Esophagus muscularis mucosa (tissue), 4 donors: Measurements from ENCODE around the gene PNMT. TPM values are rescaled to one million over a fixed set of nuclear protein-coding genes. Genes with fewer than 3 reads are reported as not detected.

ENCODE experiments used
- DNase-seq: peaks from one replicate; pipeline ENCODE4 v3.0.0-alpha.2; 2017; ENCODE audit errors: extremely low spot score
- H3K27ac ChIP-seq, 4 donors: fragments of 200-600 bp; sonication (generic); replicated peaks in 1 of 4; 1 replicate in 3 of 4; 2 replicates in 1 of 4; pipeline ENCODE4 v1.5.1; 2016 to 2019; ENCODE audit warnings: mild to moderate bottlenecking in 1 of 4
- H3K27me3 ChIP-seq, 4 donors: fragments of 200-600 bp; sonication (generic); one replicate each; pipeline versions ENCODE4 v1.5.1 to v1.6.0; 2016 to 2019
- H3K36me3 ChIP-seq, 4 donors: fragments of 200-600 bp; sonication (generic); one replicate each; pipeline ENCODE4 v1.5.1; 2016 to 2019
- H3K4me1 ChIP-seq, 4 donors: fragments of 200-600 bp; sonication (generic); one replicate each; pipeline ENCODE4 v1.5.1; 2016 to 2019
- H3K4me3 ChIP-seq, 4 donors: fragments of 200-600 bp; sonication (generic); 1 replicate in 2 of 4; 2 replicates in 2 of 4; pipeline ENCODE4 v1.5.1; 2016 to 2019; ENCODE audit warnings: mild to moderate bottlenecking in 4 of 4, moderate library complexity in 1 of 4
- H3K9me3 ChIP-seq, 4 donors: fragments of 200-600 bp; sonication (generic); 1 replicate in 3 of 4; 2 replicates in 1 of 4; pipeline ENCODE4 v1.5.1; 2016 to 2019
- CTCF ChIP-seq, 3 experiments: fragments of 200-600 bp in 2 of 3; fragments of 450-650 bp in 1 of 3; sonication (generic) in 2 of 3; IDR thresholded peaks; one replicate each; pipeline ENCODE4 v1.5.1; 2017 to 2019; ENCODE audit warnings: antibody characterized with exemption in 3 of 3, mild to moderate bottlenecking in 2 of 3, moderate library complexity in 1 of 3
- EP300 ChIP-seq: sonication (generic); formaldehyde crosslinking; IDR thresholded peaks from one replicate; pipeline ENCODE4 v1.6.1; 2017; ENCODE audit warnings: antibody characterized with exemption
- POLR2A ChIP-seq: fragments of 450-650 bp; IDR thresholded peaks from one replicate; pipeline ENCODE4 v1.6.1; 2017; ENCODE audit warnings: antibody characterized with exemption, moderate library complexity, mild to moderate bottlenecking, low read depth
- POLR2AphosphoS5 ChIP-seq, 2 donors: sonication (generic); formaldehyde crosslinking; IDR thresholded peaks; one replicate each; pipeline ENCODE4 v1.6.1; 2017; ENCODE audit warnings: antibody characterized with exemption in 2 of 2
- WGBS: methylation state at CpG from one replicate; pipeline ENCODE4 v1.1.5; 2018; 5-methylcytosine and 5-hydroxymethylcytosine counted together
- intact Hi-C: fragments of 100-400 bp; cut with DNase I; formaldehyde crosslinking; loops from one replicate; pipeline ENCODE4 v1.15.1; 2023
- total RNA-seq, 4 donors: library from RNA; depleted of rRNA; stranded (reverse); fragments of >200 nt; gene quantifications; one replicate each; pipeline versions ENCODE4 v1.1.0 to v1.2.1, GENCODE V29; 2016

Gene PNMT
- total RNA-seq, 4 donors from 2014 or later = 9.4 to 14.3 (median 10.6) TPM

- DNase-seq = no peak
- H3K27ac ChIP-seq = peak overlapping the region in 1 of 4 donors; percentile 20
- intact Hi-C loops = no loop called here
- H3K36me3 ChIP-seq = no peaks in the 10 kb centered on the region
- no peak overlapping the region for H3K4me3 ChIP-seq
- H3K9me3 ChIP-seq = no peaks in the 10 kb centered on the region
- WGBS = 59% methylated on average over 6 of the region's 8 CpGs
- no peak for TF ChIP-seq CTCF (IDR thresholded peaks at IDR 0.05)
- no peak for TF ChIP-seq POLR2A
- TF ChIP-seq POLR2AphosphoS5 (IDR thresholded peaks at IDR 0.05) = no peak
- no peak for TF ChIP-seq EP300
- H3K4me1 ChIP-seq = peaks cover 27 to 41% (median 34%) of the 10 kb centered on the region in 4 donors
- peaks cover 0 to 41% (median 5%) of the 10 kb centered on the region in 4 donors for H3K27me3 ChIP-seq
Observed at GRCh38 chr17:39633570-39634183, 34.6 kb upstream of the PNMT start.

GRCh38 chr17:39634384-39634871, 33.8 kb upstream of the PNMT start:
- intact Hi-C loops = no loop called here

GRCh38 chr17:39635614-39636176, 32.6 kb upstream of the PNMT start:
- no peaks in the 10 kb centered on the region for H3K9me3 ChIP-seq
- H3K4me1 ChIP-seq = peaks cover 48 to 61% (median 54%) of the 10 kb centered on the region in 4 donors
- intact Hi-C loops = loop anchor here (5.0 kb wide), 2 partner anchors 92 to 117 kb away; no protein-coding TSS in a partner anchor
- H3K27me3 ChIP-seq = peaks cover 0 to 21% (median 1%) of the 10 kb centered on the region in 4 donors
- peak overlapping the region in 1 of 4 donors; percentile 90 for H3K27ac ChIP-seq
- no peak for DNase-seq
- H3K36me3 ChIP-seq = no peaks in the 10 kb centered on the region
- no peak for TF ChIP-seq EP300
- TF ChIP-seq POLR2AphosphoS5 (IDR thresholded peaks at IDR 0.05) = no peak
- TF ChIP-seq POLR2A = no peak
- no peak overlapping the region for H3K4me3 ChIP-seq
- WGBS = 83% methylated on average over 8 of the region's 8 CpGs

More at GRCh38 chr17:39634384-39634871, 33.8 kb upstream of the PNMT start:
- H3K4me3 ChIP-seq = no peak overlapping the region
- H3K9me3 ChIP-seq = no peaks in the 10 kb centered on the region
- H3K27ac ChIP-seq = no peak overlapping the region
- TF ChIP-seq CTCF (IDR thresholded peaks at IDR 0.05) (peak; percentile 67 to 80 (median 70)), POLR2A (no peak)
- no peaks in the 10 kb centered on the region for H3K36me3 ChIP-seq
- peaks cover 35 to 49% (median 42%) of the 10 kb centered on the region in 4 donors for H3K4me1 ChIP-seq
- H3K27me3 ChIP-seq = peaks cover 0 to 33% (median 5%) of the 10 kb centered on the region in 4 donors
- no peak for DNase-seq
- WGBS = 39% methylated on average over 2 of the region's 2 CpGs

- no peak for TF ChIP-seq POLR2A
- Histone ChIP-seq H3K4me1 (peaks cover 49 to 69% (median 60%) of the 10 kb centered on the region in 4 donors), H3K4me3 (peak overlapping the region; percentile 78 to 95 (median 90)), H3K9me3 (no peaks in the 10 kb centered on the region), H3K27ac (peak overlapping the region; percentile 83 to 90 (median 89)), H3K27me3 (peaks cover 0 to 12% (median 0%) of the 10 kb centered on the region in 4 donors), H3K36me3 (no peaks in the 10 kb centered on the region)
- 17% methylated on average over 6 of the region's 6 CpGs for WGBS
- no peak for DNase-seq
- intact Hi-C loops = loop anchor here (5.0 kb wide), 2 partner anchors 91 to 116 kb away; no protein-coding TSS in a partner anchor
Observed at GRCh38 chr17:39636587-39636926, 31.7 kb upstream of the PNMT start.

GRCh38 chr17:39636927-39637736, 31.1 kb upstream of the PNMT start, which contains the start of gene STARD3:
STARD3 (plus strand) TSS chr17:39637144; CDS start chr17:39653532, 16,388 bp downstream.
- DNase-seq = peak; percentile 97
- H3K4me3 ChIP-seq = peak within 1 kb of the TSS; percentile 78 to 95 (median 90)
- intact Hi-C loops = loop anchor here (5.0 kb wide), 2 partner anchors 90 to 115 kb away; no protein-coding TSS in a partner anchor
- no peaks in the 10 kb centered on the region for H3K9me3 ChIP-seq
- H3K27me3 ChIP-seq = peaks cover 0 to 6% (median 0%) of the 10 kb centered on the region in 4 donors
- peaks cover 52 to 75% (median 66%) of the 10 kb centered on the region in 4 donors for H3K4me1 ChIP-seq
- no peaks in the 10 kb centered on the region for H3K36me3 ChIP-seq
- WGBS = under 1% methylated on average over 36 of the region's 69 CpGs
- TF ChIP-seq POLR2AphosphoS5 (IDR thresholded peaks at IDR 0.05) (peak; percentile 83 to 84), POLR2A (peak; percentile 6), CTCF (IDR thresholded peaks at IDR 0.05) (peak in 2 of 3 experiments; percentile 17 to 23), EP300 (no peak)
- peak within 1 kb of the TSS; percentile 83 to 90 (median 89) for H3K27ac ChIP-seq
